Fibroblast of lung (primary cell): ENCODE results near the gene CHST8.

Experiments
- EZH2 ChIP-seq: IDR thresholded peaks from 2 replicates; pipeline ENCODE4 v1.5.1; 2012; ENCODE audit warnings: low read length, control low read depth, mild to moderate bottlenecking; ENCODE audit errors: missing control alignments
- TF ChIP-seq, protein P1 (sequence below), 2 donors: IDR thresholded peaks in 1 of 2; conservative IDR thresholded peaks in 1 of 2; 1 replicate in 1 of 2; 2 replicates in 1 of 2; pipeline ENCODE4 v1.5.1; 2011 to 2012; ENCODE audit warnings: low read length in 2 of 2, control low read depth in 1 of 2, inconsistent platforms in 1 of 2, low read depth in 1 of 2, mild to moderate bottlenecking in 1 of 2

DNA sequence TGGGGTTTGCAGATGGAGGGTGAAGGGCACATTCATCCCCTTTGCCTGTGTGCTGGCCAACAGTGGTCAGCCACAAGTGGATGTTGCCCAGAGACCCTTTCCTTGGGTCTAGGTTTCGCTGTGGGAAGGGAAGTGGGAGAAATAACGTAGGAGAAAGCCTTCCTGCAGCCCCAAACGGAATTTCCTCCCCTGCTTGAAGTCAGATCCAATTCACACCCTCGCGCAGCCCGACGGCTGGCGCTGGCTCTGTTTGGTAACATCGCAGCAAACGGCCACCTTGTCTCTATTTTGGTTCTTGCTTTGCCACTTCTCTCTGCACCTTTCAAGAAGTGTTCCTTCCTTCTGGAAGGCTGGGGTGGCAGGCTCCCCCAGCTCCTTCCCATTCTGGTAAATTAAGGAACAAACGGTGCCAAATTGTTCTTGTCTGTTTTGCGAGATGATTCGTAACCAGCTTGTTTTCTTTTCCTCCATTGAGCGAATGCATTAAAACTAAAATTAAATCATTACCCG lies 45.4 kb downstream of the CHST8 start:
- TF ChIP-seq, protein P1, sequence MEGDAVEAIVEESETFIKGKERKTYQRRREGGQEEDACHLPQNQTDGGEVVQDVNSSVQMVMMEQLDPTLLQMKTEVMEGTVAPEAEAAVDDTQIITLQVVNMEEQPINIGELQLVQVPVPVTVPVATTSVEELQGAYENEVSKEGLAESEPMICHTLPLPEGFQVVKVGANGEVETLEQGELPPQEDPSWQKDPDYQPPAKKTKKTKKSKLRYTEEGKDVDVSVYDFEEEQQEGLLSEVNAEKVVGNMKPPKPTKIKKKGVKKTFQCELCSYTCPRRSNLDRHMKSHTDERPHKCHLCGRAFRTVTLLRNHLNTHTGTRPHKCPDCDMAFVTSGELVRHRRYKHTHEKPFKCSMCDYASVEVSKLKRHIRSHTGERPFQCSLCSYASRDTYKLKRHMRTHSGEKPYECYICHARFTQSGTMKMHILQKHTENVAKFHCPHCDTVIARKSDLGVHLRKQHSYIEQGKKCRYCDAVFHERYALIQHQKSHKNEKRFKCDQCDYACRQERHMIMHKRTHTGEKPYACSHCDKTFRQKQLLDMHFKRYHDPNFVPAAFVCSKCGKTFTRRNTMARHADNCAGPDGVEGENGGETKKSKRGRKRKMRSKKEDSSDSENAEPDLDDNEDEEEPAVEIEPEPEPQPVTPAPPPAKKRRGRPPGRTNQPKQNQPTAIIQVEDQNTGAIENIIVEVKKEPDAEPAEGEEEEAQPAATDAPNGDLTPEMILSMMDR (conservative IDR thresholded peaks at IDR 0.05 in 1 of 2, IDR thresholded peaks at IDR 0.05 in 1 of 2; ENCODE audit: low read depth in 1 of 2, low read length in 2 of 2) = no peak
- no peak for TF ChIP-seq EZH2
